ENCODE results near the gene APOA4.

DNA sequence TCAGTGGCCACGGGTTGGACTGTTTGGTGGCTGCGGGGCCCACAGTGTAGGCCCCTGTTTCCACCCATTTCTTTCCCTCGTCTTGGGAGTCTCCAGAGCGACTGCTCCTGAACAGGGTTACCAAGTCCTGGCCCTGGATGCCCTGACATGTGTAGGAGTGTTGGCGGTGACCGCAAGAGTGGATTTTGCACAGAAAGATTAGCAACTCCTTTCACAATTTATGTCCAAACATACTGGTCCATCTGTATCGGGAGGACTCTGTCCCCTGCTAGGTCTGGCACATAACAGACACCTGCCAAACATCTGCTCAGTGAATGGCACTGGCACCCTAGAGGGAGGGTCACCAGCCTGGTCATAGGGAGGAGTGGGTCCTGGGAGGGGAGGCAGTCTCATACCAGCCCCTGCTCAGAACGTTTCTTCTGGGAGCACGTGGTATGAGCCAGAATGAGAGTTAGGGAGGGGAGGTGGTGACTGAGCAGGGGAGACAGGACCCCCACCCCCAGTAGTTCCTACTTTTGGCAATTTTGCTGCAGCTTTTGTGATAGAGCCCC, 17.7 kb upstream of the APOA4 start:
- TF ChIP-seq EP300 (IDR thresholded peaks at IDR 0.05) (no peak), POLR2A (IDR thresholded peaks at IDR 0.05; ENCODE audit: low read depth) (no peak), POLR2AphosphoS5 (IDR thresholded peaks at IDR 0.05) (no peak)
